ENCODE data around the gene PIK3R6.

GRCh38 chr17:8879410-8879809 is 11.9 kb upstream of the PIK3R6 start:
- TF ChIP-seq CTCF (IDR thresholded peaks at IDR 0.05) (no peak), POLR2A (IDR thresholded peaks at IDR 0.05) (no peak)
